ENCODE measurements around the gene RYR2. TPM values are rescaled to one million over a fixed set of nuclear protein-coding genes. Genes with fewer than 3 reads are reported as not detected.
A peak's percentile ranks its signal among the peaks of the same experiment; 100 is the strongest.

The RYR2 gene
- total RNA-seq, 3 donors from 2014 or later: 0.35 to 5.9 (median 0.94) TPM

GRCh38 chr1:237851210-237851845 is 809.3 kb downstream of the RYR2 start:
- TF ChIP-seq, protein P1, sequence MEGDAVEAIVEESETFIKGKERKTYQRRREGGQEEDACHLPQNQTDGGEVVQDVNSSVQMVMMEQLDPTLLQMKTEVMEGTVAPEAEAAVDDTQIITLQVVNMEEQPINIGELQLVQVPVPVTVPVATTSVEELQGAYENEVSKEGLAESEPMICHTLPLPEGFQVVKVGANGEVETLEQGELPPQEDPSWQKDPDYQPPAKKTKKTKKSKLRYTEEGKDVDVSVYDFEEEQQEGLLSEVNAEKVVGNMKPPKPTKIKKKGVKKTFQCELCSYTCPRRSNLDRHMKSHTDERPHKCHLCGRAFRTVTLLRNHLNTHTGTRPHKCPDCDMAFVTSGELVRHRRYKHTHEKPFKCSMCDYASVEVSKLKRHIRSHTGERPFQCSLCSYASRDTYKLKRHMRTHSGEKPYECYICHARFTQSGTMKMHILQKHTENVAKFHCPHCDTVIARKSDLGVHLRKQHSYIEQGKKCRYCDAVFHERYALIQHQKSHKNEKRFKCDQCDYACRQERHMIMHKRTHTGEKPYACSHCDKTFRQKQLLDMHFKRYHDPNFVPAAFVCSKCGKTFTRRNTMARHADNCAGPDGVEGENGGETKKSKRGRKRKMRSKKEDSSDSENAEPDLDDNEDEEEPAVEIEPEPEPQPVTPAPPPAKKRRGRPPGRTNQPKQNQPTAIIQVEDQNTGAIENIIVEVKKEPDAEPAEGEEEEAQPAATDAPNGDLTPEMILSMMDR (IDR thresholded peaks at IDR 0.05): peak; percentile 25
- peak; percentile 45 for ATAC-seq
- intact Hi-C loops (cut with DNase I, micrococcal nuclease): no loop called here
- Histone ChIP-seq H3K4me1 (ENCODE audit: low read depth) (no peaks in the 10 kb centered on the region), H3K4me3 (no peak overlapping the region), H3K9me3 (no peaks in the 10 kb centered on the region), H3K36me3 (ENCODE audit: low read depth) (no peaks in the 10 kb centered on the region)
- DNase-seq: peak in 2 of 3 donors; percentile 42 to 44

DNA sequence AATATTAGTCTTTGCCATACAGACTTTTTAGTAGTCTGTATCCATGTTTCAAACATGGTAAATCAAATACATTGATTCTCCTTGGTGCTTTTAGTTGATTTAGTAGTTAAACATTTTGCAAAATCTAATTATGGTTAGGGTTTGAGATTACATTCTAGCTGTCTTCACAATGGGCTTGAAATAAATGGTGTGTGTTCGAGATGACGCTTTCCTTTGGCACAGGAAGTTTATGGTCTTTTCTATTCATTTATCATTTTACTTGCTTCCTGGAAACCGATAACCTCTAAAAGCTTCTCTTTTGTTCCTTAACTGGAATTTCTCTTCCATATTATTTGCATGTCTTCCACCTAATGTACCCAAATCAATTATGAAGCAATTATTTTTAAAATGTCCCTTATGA is 810.4 kb downstream of the RYR2 start:
- no peaks in the 10 kb centered on the region for H3K4me1 ChIP-seq (ENCODE audit: low read depth)
- no peak overlapping the region for H3K4me3 ChIP-seq
- intact Hi-C loops (cut with DNase I, micrococcal nuclease): no loop called here
- ATAC-seq (no peak), DNase-seq (no peak)
- TF ChIP-seq, protein P1 (IDR thresholded peaks at IDR 0.05): no peak
- H3K9me3 ChIP-seq: no peaks in the 10 kb centered on the region
- H3K36me3 ChIP-seq (ENCODE audit: low read depth): no peaks in the 10 kb centered on the region

DNA sequence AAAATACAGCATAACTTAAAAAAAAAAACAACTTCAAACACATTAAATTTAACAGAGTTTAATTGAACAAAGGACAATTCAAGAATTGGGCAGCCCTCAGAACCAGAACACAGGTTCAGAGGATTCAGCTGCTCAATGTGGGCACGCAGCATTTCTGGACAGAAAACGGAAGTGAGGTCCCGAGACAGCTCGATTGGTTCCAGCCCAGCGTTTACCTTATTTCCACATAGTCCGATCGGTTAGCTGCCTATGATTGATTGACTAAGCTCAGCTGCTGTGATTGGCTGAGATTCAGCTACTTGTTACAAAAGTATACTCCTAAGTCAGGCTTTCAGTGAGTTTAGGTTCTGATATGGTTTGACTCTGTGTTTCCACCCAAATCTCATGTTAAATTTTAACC is 815.5 kb downstream of the RYR2 start:
- intact Hi-C loops (cut with DNase I, micrococcal nuclease): no loop called here
- DNase-seq (no peak), ATAC-seq (no peak)
- no peaks in the 10 kb centered on the region for H3K4me1 ChIP-seq (ENCODE audit: low read depth)
- H3K36me3 ChIP-seq (ENCODE audit: low read depth): no peaks in the 10 kb centered on the region
- no peak overlapping the region for H3K4me3 ChIP-seq
- TF ChIP-seq, protein P1 (IDR thresholded peaks at IDR 0.05): no peak
- no peaks in the 10 kb centered on the region for H3K9me3 ChIP-seq

- intact Hi-C loops (cut with DNase I, micrococcal nuclease): no loop called here
- ATAC-seq (no peak), DNase-seq (no peak)
- Histone ChIP-seq H3K4me3 (no peak overlapping the region), H3K4me1 (ENCODE audit: low read depth) (no peaks in the 10 kb centered on the region), H3K36me3 (ENCODE audit: low read depth) (no peaks in the 10 kb centered on the region), H3K9me3 (no peaks in the 10 kb centered on the region)
- TF ChIP-seq, protein P1 (IDR thresholded peaks at IDR 0.05): no peak
Observed at GRCh38 chr1:237858992-237859391, 817.0 kb downstream of the RYR2 start.

- Histone ChIP-seq H3K36me3 (ENCODE audit: low read depth) (no peaks in the 10 kb centered on the region), H3K9me3 (no peaks in the 10 kb centered on the region), H3K4me1 (ENCODE audit: low read depth) (no peaks in the 10 kb centered on the region), H3K4me3 (no peak overlapping the region)
- no peak for DNase-seq
- TF ChIP-seq, protein P1 (IDR thresholded peaks at IDR 0.05): no peak
- no peak for ATAC-seq
- intact Hi-C loops (cut with DNase I, micrococcal nuclease): no loop called here
Observed at GRCh38 chr1:237861944-237862343, 820.0 kb downstream of the RYR2 start.

- no peak for DNase-seq
- Histone ChIP-seq H3K4me1 (ENCODE audit: low read depth) (no peaks in the 10 kb centered on the region), H3K36me3 (ENCODE audit: low read depth) (no peaks in the 10 kb centered on the region), H3K9me3 (no peaks in the 10 kb centered on the region), H3K4me3 (no peak overlapping the region)
- no peak for ATAC-seq
- TF ChIP-seq, protein P1 (IDR thresholded peaks at IDR 0.05): no peak
- intact Hi-C loops (cut with DNase I, micrococcal nuclease): no loop called here
Observed at GRCh38 chr1:237863234-237863633, 821.2 kb downstream of the RYR2 start.
